ENCODE measurements around the gene HIPK3. TPM values are rescaled to one million over a fixed set of nuclear protein-coding genes. Genes with fewer than 3 reads are reported as not detected.
"Not testable (repeated sequence)": the region's sequence is repeated elsewhere in the genome, so short reads cannot be mapped to it uniquely, and the experiment has no call there.

Gene HIPK3
- total RNA-seq, 1 donor from 2014 or later, result 33.1 TPM

DNA sequence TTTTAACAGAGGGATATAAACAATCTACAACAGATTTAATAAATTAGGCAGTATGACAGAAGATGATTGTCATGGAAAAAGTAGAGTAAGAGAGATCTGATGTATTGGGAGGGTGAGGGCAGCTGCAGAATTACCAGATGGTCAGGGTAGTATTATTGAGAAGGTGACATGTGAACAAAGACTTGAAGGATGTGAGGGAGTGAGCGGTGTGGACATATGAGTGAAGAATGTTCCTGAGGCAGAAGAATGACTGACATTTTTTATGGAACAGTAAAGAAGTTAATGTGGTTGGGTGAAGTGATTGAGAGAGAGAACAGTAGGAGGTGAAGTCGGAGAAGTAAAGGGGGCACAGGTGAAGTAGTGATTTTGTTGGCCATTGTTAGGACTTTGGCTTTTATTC lies 42.4 kb upstream of the HIPK3 start:
- TF ChIP-seq, protein P1, sequence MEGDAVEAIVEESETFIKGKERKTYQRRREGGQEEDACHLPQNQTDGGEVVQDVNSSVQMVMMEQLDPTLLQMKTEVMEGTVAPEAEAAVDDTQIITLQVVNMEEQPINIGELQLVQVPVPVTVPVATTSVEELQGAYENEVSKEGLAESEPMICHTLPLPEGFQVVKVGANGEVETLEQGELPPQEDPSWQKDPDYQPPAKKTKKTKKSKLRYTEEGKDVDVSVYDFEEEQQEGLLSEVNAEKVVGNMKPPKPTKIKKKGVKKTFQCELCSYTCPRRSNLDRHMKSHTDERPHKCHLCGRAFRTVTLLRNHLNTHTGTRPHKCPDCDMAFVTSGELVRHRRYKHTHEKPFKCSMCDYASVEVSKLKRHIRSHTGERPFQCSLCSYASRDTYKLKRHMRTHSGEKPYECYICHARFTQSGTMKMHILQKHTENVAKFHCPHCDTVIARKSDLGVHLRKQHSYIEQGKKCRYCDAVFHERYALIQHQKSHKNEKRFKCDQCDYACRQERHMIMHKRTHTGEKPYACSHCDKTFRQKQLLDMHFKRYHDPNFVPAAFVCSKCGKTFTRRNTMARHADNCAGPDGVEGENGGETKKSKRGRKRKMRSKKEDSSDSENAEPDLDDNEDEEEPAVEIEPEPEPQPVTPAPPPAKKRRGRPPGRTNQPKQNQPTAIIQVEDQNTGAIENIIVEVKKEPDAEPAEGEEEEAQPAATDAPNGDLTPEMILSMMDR (IDR thresholded peaks at IDR 0.05), result no peak
- TF ChIP-seq EZH2phosphoT487 (IDR thresholded peaks at IDR 0.05), result no peak
- TF ChIP-seq EZH2 (IDR thresholded peaks at IDR 0.05), result no peak
- Mint-ChIP-seq H3K36me3 (no peaks in the 10 kb centered on the region), H3K27me3 (ENCODE audit: insufficient read depth, low read depth) (no peaks in the 10 kb centered on the region), H3K9me3 (no peaks in the 10 kb centered on the region), H3K4me1 (no peaks in the 10 kb centered on the region), H3K4me3 (no peak overlapping the region), H3K27ac (no peak overlapping the region)
- no peak overlapping the region for H3K4me3 ChIP-seq
- no peaks in the 10 kb centered on the region for H3K36me3 ChIP-seq
- no peaks in the 10 kb centered on the region for H4K20me1 ChIP-seq (ENCODE audit: low read depth)
- no peaks in the 10 kb centered on the region for H3K4me1 ChIP-seq
- H2AFZ ChIP-seq (replicated peaks), result no peak overlapping the region
- no peaks in the 10 kb centered on the region for H3K27me3 ChIP-seq
- no peaks in the 10 kb centered on the region for H3F3A ChIP-seq (ENCODE audit: low read depth)
- H3K27ac ChIP-seq, result no peak overlapping the region
- H3K4me2 ChIP-seq, result no peak overlapping the region
- no peaks in the 10 kb centered on the region for H3K9me3 ChIP-seq (ENCODE audit: low read depth)
- H3K9ac ChIP-seq, result no peak overlapping the region
- DNase-seq (ENCODE audit: low spot score), result no peak
- H3K79me2 ChIP-seq (ENCODE audit: low read depth), result no peaks in the 10 kb centered on the region

DNA sequence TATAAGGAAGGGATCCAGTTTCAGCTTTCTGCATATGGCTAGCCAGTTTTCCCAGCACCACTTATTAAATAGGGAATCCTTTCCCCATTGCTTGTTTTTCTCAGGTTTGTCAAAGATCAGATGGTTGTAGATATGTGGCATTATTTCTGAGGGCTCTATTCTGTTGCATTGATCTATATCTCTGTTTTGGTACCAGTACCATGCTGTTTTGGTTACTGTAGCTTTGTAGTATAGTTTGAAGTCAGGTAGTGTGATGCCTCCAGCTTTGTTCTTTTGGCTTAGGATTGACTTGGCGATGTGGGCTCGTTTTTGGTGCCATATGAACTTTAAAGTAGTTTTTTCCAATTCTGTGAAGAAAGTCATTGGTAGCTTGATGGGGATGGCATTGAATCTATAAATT lies 40.5 kb upstream of the HIPK3 start:
- H3K4me1 Mint-ChIP-seq; DNase-seq (ENCODE audit: low spot score); H3K36me3 ChIP-seq; H3K27me3 Mint-ChIP-seq (ENCODE audit: insufficient read depth, low read depth); H3K79me2 ChIP-seq (ENCODE audit: low read depth); H2AFZ ChIP-seq (replicated peaks); H3K27me3 ChIP-seq; H3K9ac ChIP-seq; H3K4me3 ChIP-seq; H3K4me3 Mint-ChIP-seq; H4K20me1 ChIP-seq (ENCODE audit: low read depth); H3F3A ChIP-seq (ENCODE audit: low read depth); H3K9me3 Mint-ChIP-seq; H3K4me2 ChIP-seq; H3K27ac Mint-ChIP-seq; H3K9me3 ChIP-seq (ENCODE audit: low read depth); H3K27ac ChIP-seq; H3K36me3 Mint-ChIP-seq; H3K4me1 ChIP-seq: not testable (repeated sequence)

DNA sequence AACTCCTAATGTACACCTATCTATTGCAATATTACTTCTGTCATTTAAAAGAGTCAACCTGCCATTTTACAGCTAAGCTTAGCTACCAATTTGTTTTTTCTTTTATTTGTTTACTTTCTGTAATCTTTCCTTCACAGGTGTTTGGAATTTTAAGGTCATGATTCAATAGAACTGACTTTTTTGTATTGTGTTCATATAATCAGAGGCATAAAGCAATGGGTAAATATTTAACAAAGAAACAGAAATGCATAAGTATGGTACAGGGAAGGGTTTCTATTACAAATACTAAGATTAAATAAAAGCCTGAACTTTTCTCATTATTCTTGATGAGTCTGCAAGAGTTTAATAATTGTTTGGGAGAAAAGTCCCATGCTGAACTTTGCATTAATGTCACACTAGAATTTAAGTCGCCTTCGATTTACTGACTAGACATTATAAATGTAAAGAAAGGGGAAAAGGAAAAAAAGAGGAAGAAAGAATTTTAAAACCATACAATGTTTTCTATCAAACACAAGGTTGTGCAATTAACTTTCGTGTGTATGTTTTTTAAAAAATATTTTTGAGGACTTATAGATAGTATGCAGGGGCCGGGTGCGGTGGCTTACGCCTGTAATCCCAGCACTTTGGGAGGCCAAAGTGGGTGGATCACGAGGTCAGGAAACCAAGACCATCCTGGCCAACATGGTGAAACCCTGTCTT lies 35.0 kb upstream of the HIPK3 start:
- H3K4me1 Mint-ChIP-seq, result no peaks in the 10 kb centered on the region
- no peaks in the 10 kb centered on the region for H3K4me1 ChIP-seq
- no peaks in the 10 kb centered on the region for H3K36me3 Mint-ChIP-seq
- no peaks in the 10 kb centered on the region for H4K20me1 ChIP-seq (ENCODE audit: low read depth)
- TF ChIP-seq, protein P1 (IDR thresholded peaks at IDR 0.05), result no peak
- TF ChIP-seq EZH2 (IDR thresholded peaks at IDR 0.05) (no peak), EZH2phosphoT487 (IDR thresholded peaks at IDR 0.05) (no peak)
- no peak overlapping the region for H3K27ac ChIP-seq
- H3K9ac ChIP-seq, result no peak overlapping the region
- no peaks in the 10 kb centered on the region for H3K27me3 Mint-ChIP-seq (ENCODE audit: insufficient read depth, low read depth)
- no peaks in the 10 kb centered on the region for H3K36me3 ChIP-seq
- no peak for DNase-seq (ENCODE audit: low spot score)
- H3K27me3 ChIP-seq, result no peaks in the 10 kb centered on the region
- H3K4me2 ChIP-seq, result no peak overlapping the region
- no peak overlapping the region for H3K4me3 ChIP-seq
- no peak overlapping the region for H3K4me3 Mint-ChIP-seq
- no peak overlapping the region for H2AFZ ChIP-seq (replicated peaks)
- no peak overlapping the region for H3K27ac Mint-ChIP-seq
- H3F3A ChIP-seq (ENCODE audit: low read depth), result no peaks in the 10 kb centered on the region
- no peaks in the 10 kb centered on the region for H3K9me3 Mint-ChIP-seq
- H3K79me2 ChIP-seq (ENCODE audit: low read depth), result no peaks in the 10 kb centered on the region
- no peaks in the 10 kb centered on the region for H3K9me3 ChIP-seq (ENCODE audit: low read depth)

DNA sequence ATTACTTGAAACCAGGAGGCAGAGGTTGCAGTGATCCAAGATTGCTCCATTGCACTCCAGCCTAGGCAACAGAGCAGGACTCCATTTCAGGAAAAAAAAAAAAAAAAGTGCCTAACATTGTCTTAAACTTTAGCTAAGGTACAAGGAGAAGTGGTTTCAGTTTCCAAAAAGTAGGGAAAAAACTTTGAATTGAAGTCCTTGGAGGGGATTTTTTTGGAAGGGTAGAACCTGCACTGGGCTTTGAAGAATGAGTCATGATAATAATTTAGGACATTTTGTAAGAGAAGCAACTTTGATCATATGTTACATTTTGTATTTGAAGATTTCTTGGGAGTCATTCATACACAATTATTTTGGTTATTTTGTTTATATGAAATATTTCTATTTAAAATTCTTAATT lies 31.8 kb upstream of the HIPK3 start:
- H3K27ac ChIP-seq, result no peak overlapping the region
- H3K27me3 Mint-ChIP-seq (ENCODE audit: insufficient read depth, low read depth), result peaks cover 4% of the 10 kb centered on the region
- DNase-seq (ENCODE audit: low spot score), result no peak
- H3K4me1 ChIP-seq, result no peaks in the 10 kb centered on the region
- no peaks in the 10 kb centered on the region for H3K79me2 ChIP-seq (ENCODE audit: low read depth)
- H3F3A ChIP-seq (ENCODE audit: low read depth), result no peaks in the 10 kb centered on the region
- no peaks in the 10 kb centered on the region for H3K9me3 ChIP-seq (ENCODE audit: low read depth)
- no peak overlapping the region for H3K27ac Mint-ChIP-seq
- no peaks in the 10 kb centered on the region for H3K36me3 ChIP-seq
- TF ChIP-seq, protein P1 (IDR thresholded peaks at IDR 0.05), result no peak
- TF ChIP-seq EZH2phosphoT487 (IDR thresholded peaks at IDR 0.05) (no peak), EZH2 (IDR thresholded peaks at IDR 0.05) (no peak)
- H3K27me3 ChIP-seq, result no peaks in the 10 kb centered on the region
- no peak overlapping the region for H2AFZ ChIP-seq (replicated peaks)
- H3K4me2 ChIP-seq, result no peak overlapping the region
- H3K4me1 Mint-ChIP-seq, result no peaks in the 10 kb centered on the region
- H3K4me3 Mint-ChIP-seq, result no peak overlapping the region
- no peaks in the 10 kb centered on the region for H4K20me1 ChIP-seq (ENCODE audit: low read depth)
- H3K9ac ChIP-seq, result no peak overlapping the region
- H3K4me3 ChIP-seq, result no peak overlapping the region
- H3K9me3 Mint-ChIP-seq, result no peaks in the 10 kb centered on the region
- H3K36me3 Mint-ChIP-seq, result no peaks in the 10 kb centered on the region
